ENCODE results near the gene BMPR1A.
"Not testable (repeated sequence)": the region's sequence is repeated elsewhere in the genome, so short reads cannot be mapped to it uniquely, and the experiment has no call there.

GRCh38 chr10:86735278-86735677, 21.1 kb upstream of the BMPR1A start:
- not testable (repeated sequence) for TF ChIP-seq CTCF (optimal IDR thresholded peaks at IDR 0.05 in 1 of 3, IDR thresholded peaks at IDR 0.05 in 1 of 3, conservative IDR thresholded peaks at IDR 0.05 in 1 of 3; ENCODE audit: extremely low read depth in 1 of 3, insufficient read depth in 2 of 3, low read length in 3 of 3); EZH2 (IDR thresholded peaks at IDR 0.05; ENCODE audit: low read length)
